Measurements from ENCODE around the gene KLK12.

KLK12 gene

DNA sequence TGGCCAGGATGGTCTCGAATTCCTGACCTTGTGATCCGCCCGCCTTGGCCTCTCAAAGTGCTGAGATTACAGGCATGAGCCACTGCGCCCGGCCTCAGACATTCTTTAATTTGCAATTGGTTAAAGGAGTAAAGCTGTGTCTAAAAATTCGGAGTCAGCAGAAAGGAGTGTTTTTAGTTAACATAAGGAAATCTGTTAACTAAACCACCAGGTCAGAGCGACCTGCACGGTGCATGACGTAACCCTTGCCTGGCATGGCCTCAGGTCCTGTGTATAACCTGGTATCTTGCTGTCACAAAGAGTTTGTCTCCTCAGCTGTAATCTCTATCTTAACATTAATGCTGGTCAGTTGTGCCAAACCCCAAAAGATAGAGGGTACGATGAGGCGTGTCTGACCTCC, 9.5 kb upstream of the KLK12 start:
- DNase-seq, result no peak

DNA sequence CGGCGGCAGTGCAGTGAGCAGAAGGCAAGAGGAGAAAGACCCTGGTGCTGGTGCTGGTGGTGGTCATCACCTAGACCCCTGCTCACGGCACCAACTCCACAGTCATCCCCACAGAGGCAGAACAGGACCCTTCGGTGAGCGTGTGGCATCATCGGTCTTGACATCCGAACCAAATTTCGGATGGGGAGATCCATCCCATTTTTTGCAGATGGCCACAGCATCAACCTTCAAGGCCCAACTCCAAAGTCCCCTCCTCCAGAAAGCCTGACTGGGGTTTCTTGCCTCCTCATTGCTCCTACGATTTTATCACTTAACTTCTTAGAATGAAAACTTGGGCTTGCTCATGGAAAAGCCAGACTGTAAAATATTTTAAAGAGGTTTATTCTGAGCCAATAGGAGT, 8.7 kb upstream of the KLK12 start:
- DNase-seq, result no peak

DNA sequence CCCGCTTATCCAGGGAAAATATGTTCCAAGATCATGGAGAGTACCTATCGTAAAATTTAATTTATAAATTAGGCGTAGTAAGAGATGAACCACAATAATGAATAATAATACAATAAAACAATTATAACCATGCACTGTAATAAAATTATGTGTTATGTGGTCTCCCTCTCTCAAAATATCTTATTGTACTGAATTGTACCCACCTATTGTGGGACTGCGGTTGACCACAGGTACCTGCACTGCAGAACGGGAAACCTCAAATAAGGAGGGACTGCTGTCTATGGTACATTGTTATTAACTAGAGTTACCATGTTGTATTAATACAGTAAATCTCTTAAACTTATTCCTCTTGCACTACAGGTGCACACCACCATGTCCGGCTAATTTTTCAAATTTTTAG, 5.3 kb upstream of the KLK12 start:
- no peak for DNase-seq

DNA sequence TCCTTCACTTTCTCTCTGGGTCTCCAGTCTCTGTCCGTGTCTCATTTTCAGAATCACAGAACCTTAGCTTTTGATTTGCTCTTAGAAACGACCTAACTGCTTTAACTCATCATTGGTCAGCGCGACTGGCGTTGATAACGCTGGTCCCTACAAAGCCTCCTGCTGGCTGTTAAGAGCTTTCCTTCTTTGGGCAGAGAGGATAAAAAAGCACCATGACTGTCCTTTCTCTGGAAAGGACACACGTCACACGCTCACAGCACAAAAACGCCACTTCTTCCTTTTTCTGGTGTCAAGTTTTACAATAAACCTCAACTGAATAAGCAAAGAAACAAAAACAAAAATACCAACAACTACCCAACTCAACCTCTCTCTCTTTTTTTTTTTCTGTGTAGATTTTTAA, 1.7 kb upstream of the KLK12 start:
- DNase-seq, result no peak

DNA sequence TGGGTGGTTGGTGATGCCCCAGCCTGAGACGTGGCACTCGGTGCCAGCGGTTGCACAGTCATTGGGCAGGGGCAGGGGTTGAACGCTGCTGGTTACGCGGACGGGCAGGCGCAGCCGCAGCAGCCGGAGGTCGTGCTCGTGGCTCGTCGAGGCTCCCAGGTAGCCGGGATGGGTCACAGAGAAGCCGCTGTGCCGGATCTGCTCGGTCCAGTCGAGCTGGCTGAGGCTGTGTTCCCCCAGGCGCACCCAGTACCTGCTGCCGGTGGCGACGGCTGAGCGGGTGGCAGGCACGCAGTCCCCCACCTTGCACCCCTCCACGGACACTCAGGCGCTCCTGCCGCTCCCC, 2.9 kb downstream of the KLK12 start:
- DNase-seq, result no peak

DNA sequence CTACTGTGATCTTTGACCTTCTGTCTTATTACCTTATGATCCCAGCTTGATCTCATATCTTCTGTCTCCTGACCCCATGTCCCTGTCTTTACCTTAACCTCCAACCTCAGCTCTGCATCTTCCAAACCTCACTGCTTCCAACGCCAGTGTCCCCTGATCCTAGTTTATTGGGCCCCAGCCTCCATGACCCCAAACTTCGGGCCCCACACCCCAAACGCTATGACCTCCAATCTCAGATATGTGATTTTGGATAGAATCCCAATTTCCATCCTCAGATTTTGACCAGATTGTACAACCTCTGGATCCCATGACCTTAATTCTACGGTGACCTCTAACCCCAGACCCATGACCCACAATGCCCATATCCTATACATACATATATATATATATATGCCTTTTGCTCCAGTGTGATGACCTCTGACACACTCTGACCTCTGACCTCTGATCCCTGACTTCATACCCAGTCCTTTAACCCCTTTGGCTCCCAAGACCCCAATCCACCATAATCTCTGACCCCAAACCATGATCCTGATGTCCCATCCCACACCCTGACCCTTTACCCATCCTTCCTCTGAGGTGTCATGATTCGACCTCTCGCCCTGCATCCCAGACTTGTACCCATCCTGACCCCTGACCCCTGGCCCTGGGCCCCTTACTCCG, 3.5 kb downstream of the KLK12 start:
- no peak for DNase-seq

DNA sequence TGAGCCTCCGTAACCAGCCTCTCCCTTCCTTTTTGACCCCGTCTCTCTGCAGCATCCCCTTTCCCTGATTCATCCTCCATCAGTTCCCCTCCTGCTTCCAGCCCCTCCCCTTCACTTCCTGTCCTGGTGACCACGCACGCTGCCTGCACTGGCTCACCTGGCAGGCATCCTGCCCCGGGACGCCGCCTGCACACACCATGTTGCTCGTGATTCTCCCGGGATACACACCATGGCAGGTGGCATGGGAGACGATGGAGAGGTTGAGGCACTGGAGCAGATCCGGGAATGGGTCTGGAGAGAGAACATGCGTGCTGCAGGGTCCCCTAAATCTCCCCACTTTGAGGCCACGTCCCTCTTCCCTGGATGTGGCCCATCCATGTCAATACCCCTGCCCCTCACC, 4.2 kb downstream of the KLK12 start:
- DNase-seq, result no peak

DNA sequence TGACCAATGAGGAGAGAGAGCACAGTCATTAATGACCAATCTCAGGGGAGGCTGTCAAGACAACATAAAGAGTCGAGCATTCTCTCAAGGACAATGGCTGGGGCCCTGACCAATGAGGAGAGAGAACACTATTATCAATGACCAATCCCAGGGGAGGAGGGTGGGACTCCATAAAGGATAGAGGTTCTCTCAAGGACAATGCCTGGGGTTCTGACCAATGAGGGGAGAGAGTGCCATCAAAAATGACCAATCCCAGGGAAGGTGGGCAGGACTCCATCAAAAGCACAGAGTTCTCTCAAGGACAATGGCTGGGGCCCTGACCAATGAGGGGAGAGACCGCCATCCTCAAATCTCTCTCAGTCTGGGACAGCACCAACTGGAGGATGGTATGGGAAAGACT, 5.1 kb downstream of the KLK12 start:
- DNase-seq, result no peak

DNA sequence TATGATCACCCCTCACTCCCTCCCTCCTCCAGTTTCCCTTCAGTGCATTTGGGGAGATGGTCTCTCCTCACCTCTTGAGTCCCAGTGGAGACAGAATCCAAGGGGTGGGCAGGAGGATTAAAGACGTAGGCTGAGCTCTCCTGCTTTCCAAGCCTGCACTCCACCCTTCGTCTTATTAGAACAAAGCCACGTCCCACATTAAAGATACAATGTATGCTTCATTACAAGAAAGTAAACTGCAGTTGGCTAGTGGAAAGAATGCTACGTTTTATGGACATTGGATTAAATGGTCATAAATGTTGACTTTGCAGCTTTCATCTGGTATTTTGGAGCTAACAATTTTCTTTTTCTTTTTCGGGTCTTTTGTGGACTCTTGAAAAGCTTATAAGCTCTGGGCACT, 6.9 kb downstream of the KLK12 start:
- DNase-seq, result no peak

DNA sequence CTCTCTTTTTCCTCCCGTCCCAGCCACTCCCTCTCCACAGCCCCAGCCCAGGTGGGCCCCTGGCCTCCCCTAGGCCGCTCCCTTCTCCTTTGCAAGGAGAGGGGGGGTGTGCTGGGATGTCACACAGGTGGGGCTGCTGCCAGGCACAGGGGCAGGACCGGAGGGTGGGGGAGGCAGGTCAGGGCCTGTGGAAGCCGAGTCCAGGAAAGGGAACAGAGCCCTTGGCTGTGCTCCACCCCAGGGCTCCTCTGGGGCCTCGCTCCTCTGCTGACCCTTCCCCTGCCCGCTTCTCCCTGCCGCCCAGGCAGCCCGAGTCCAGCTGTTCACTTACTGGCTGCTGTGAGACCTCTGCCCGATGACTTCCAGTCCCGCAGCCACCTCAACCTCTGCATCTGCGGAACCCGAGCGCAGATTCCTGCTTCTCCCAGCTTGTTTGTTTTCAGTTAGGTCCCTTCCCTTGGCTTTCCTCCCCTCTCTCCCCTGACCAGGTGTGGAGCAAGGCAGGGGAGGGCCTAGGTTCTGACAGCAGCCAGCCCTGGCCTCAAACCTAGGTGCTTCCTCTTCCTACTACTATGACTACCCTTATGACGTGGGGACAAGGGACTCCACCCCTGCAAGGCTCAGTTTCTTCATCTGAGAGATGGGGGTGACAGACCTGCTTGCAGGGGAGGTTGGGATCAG, 7.5 kb downstream of the KLK12 start:
- no peak for DNase-seq

DNA sequence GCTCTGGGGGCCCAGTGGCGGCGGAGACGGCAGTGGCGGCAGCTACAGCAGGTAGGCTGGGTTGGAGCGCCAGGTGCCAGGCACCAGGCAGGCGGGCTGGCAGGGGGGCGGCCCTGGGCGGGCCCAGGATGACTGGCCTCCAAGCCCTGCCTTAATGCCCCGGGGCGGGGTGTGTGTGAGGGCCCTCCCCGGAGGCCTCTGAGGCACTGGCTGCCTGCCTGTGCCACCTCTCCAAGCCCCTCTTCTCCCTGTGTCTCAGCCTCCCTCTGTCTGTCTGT, 8.3 kb downstream of the KLK12 start, which contains the start of gene KLK11:
KLK11 (minus strand) TSS at position 63 of the 278 bp plus-strand sequence. CDS start 985 bp downstream, outside the sequence.
- DNase-seq, result no peak

DNA sequence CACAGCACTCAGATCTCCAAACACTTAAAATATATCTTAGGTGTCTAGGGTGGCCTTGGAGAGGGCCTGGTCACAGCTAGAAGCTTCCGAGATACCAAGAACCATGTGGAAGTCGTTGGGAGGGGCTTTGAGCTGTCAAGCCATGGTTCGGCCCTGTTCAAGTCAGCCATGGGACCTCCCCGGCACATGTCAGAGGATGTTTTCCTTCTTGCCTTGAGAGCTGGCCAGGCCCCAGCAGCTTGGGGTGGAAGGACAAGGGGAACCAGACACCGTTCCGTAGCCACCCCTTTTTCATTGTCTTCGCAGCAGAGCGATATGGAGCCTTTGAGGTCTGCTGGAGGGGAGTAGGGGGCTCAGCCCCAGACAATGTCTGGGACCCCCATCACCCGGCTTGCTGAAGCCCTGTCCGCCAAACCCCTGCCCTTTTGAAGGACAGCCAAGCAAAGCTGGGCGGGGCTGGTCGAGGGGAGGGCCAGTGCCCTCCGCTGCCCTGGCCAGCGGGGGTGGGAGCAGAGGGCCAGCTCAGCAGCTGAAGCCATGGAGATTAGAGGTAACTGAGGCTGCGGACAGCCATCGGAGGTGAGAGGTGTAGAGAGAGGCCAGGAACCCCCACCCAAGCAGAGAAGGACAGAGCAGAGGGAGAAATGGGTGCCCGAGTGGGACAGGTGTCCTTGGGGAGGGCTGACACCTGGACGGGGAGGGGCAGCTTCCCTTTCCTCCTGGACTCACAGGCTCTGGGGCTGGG, 8.8 kb downstream of the KLK12 start:
- DNase-seq, result no peak

DNA sequence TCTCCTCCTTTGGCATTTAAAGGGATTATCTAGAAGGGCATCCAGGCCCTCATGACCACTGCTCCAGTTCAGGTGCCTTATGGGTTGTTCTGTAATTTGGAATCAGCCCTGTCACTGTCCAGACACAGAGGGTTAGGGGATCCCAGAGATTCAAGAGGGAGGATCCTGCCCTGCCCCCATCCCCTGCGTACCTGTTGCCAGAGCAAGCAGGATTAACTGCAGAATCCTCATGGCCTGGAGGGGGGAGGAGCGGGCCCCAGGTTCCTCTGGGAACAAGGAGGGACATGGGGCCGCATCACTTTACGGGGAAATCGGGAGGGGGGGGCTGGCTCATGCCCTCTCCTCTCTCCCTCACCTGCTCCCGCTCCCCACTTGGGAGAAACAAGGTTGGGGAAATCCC, 9.4 kb downstream of the KLK12 start:
- DNase-seq, result no peak

DNA sequence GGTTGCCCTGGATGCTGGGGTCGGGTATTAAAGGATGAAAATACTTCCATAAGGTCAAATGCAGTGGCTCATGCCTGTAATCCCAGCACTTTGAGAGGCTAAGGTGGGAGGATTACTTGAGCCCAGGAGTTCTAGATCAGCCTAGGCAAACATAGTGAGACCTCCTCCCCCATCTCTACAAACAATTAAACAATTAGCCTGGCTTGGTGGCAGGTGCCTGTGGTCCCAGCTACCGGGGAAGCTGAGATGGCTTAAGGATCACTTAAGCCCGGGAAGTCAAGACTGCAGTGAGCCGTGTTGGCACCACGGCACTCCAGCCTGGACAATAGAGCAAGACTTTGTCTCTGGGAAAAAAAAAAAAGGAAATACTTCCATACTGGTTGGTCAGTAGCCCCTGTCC, 9.9 kb downstream of the KLK12 start:
- no peak for DNase-seq

DNA sequence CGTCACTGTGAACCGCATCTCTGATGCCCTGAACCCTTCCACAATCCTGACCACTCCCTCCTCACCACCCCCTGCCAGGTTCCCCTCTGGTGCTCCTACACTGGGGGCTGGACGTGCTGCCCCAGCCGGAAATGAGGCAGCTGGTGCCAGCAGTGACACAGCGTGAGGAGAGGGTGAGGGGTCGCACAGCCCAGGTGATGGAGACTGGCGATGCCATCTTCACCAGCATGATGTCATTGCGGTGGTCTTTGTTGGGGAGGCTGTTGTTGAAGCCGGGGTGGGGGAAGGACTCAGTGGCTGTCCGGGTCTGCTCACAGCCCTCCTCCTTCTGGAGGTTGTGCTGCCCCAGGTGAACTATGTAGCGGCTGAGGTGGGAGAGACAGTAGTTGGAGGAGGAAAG, 10.9 kb downstream of the KLK12 start:
- DNase-seq, result no peak

DNA sequence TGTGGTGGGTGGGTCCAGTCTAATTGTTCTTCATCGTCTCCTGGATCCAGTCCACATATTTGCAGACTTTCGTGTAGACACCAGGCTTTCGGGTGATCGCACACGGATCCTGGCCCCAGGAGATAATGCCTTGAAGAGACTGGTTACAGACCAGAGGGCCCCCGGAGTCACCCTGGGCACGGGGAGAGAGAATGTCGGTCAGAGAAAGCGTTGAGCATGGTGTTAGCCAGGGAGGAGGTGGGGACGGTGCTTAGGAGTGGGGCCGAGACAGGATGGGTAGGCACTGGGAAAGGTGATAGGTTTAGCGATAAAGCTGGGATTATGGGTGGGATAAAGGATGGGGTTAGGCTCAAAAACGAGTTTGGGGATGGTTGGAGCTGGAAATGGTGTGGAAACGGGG, 12.3 kb downstream of the KLK12 start:
- DNase-seq, result no peak

DNA sequence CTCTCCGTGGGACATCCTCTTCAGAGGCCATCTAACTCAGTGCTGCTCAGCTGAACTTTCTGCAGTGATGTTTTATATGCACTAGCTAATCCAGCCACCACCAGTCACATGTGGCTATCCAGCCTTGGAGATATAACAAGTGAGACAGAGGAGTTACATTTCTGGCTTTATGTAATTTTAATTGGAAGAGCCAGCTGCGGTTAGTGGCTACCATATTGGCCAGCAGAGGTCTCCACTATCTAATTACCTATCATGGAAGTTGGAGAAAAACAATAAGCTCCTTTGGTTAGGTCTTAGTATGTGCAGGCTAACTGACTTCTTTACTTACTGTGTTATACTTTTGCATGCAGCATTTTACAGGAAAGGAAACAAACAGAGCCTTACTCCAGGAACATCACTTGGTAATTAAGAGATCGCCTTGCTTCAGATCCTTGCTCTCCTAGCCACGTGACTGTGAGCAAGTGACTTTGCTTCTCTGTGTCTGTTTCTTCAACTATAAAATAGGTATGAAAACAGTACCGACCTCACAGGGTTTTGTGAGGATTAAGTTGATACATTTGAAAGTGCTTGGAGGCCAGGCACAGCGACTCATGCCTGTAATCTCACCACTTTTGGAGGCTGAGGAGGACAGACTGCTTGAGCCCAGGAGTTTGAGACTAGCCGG, 13.7 kb downstream of the KLK12 start:
- DNase-seq, result peak; percentile 76

DNA sequence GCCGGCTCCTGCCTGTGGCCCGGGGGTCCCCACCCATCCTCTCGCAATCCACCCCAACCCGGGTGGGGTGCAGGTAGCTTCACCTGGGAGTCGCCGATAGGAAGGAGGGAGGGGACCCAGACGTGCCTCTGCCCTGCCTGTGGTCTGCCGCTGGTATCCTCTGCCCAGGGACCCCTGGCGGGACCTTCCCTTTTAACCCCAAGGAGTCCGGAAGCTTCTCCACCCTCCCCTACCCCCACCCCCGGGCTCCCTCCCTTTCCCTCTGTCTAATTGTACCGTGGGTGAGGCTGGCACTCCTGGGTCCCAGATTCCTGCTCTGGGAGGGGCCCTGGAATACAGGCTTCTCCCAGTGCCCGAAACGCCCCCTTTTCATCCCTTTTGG, 15.3 kb downstream of the KLK12 start, which contains the start of gene KLK10:
KLK10 (minus strand) TSS at position 166 of the 382 bp plus-strand sequence. CDS start 579 bp downstream, outside the sequence.
- DNase-seq, result no peak

DNA sequence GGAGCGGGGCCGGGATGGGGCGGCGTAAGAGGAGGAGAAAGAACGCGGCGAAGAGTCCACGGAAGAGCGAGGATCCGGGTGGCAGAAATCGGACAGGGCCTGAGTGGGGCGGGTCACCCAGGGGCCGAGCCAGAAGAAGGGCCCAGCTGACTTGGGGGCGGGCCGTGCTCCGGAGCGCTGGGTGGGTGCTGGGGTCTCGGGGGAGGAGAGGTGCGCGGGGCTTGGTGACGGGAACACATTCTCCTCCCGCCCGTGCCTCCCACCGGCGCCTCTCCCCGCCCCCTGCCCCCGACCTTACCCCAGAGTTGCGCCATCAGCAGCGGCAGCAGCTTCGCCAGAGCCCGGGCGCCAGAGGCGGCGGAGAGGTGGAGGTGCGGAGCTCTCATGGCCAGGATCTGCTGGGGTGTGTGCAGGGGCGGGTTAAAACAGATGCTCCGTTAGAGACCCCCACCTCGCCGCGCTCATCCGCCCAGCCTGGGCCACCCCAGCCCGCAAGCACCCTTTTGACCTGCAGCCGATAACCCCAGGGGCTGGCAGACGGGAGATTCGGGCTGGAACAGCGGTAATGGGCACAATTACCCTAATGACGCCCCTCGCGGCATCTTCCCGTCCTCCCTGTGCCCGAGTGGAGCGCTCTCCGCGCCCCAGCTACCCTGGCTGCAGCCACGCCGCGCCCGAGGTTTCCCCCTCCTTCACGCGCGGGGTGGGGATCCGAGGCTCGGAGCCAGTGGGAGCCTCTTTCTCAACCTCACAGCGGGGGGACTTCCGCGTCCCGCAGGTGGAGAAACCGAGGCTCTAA, 15.9 kb downstream of the KLK12 start:
- peak; percentile 6 for DNase-seq

DNA sequence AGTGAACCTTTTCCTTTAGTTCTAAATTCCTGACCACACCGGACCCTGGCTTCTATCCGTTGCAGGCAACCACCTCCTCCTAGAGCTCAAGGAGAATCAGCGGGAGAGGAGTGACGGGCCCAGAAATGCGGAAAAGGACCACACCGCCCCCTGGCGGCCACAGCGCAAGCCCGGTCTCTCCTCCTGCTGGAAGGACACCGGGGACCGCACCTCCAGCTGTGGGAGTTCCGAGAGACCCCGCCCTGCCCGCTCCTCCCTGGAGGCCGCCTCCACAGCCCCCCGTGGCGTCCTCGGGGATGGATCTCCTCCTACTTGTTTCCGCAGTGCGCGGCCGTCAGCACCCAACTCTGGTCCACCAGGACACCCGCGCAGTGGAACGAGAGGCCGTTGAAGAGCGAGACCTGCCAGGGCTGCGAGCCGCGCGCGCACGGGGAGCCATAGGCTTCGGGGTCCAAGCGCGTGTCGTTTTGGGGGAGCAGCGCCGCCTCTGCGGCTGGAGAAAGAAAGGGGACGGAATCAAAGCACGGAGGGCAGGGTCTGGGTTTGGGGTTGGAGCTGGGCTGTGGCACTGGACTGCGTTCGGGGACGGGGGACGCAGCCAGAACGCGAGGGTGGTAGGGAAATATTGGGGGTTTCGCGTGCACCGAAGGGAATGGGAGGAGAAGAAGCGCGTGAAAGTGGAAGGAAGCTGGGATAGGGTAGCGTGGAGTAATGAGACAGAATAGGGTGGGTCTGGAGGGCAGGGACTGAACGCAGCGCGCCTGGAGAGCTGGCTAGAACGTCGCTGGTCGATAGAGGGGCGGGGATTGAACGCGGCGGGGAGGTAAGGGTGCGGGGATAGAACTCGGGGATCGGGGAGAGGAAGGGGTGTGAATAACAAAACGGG, 17.8 kb downstream of the KLK12 start:
- DNase-seq, result peak; percentile 77

DNA sequence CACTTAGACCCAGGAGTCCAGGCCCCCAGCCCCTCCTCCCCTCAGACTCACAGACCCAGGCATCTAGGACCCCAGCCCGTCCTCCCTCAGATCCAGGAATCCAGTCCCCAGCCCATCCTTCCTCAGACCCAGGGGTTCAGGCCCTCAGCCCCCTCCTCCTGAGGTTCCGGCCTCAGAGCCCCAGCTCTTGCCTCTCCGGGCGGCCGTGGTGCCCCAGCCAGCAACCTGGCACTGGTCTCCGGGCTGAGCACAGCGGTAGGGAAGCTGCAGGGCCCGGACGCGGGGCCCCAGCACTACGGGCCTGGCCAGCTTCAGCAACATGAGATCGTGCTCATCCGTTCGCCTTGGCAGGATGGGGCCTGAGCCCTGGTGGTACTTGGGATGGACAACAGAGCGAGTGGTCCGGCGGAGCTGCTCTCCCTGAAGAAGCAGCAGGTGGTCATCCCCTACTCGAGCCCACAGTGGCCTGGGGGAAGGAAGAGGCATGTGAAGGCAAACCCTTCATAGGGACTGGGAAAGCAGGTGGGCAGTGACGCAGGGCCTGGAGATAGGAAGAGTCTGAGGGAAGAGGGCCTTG, 19.0 kb downstream of the KLK12 start:
- DNase-seq, result no peak

DNA sequence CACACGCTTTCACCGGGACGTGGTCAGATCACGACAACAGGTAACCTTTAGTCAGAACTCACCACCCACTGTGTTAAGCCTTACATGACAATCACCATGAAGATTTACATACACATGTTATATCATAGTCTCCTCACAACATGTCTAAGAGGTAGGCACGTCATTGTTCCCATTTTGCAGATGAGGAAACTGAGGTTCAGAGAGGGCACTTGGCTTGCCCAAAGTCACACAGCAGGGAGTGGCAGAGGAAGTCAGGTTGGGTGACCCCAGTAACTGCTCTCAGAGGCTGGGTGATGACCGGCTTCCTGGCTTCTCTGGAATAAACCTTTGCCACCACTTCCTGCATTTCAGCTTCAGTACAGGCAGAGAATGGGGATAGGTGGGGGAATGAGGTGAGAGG, 20.6 kb downstream of the KLK12 start:
- DNase-seq, result no peak

All from hematopoietic multipotent progenitor cell treated with erythropoietin and hydrocortisone succinate and interleukin-3 and kit ligand, for 6 days (in vitro differentiated cells).